ENCODE results near the gene OR8S1. TPM values are rescaled to one million over a fixed set of nuclear protein-coding genes. Genes with fewer than 3 reads are reported as not detected.
"Not testable (repeated sequence)": the region's sequence is repeated elsewhere in the genome, so short reads cannot be mapped to it uniquely, and the experiment has no call there.

Gene OR8S1
- total and polyA plus RNA-seq, 2 donors (not counting 1 experiment from before 2014, with no cell fraction given), result not detected

DNA sequence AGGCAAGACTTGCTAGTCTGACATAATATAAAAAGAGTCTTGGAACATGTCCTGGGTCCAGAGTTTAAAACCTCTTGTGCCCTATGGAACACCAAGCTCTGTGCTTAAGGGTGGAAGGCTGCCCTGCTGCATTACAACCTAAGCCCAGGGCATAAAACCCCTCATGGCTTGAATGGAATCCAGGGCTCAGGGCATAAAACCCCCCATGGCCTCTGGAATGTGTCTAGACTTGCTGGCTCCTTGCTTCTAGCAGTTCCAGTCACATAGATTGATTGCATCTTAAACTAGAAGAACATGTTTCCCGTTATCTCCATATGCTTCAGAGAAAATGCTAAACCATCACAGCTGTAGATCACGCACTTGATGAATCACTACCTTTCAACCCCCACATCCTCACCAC, 18.6 kb upstream of the OR8S1 start:
- H3K27ac ChIP-seq (ENCODE audit: insufficient read depth, low read length), result not testable (repeated sequence)

DNA sequence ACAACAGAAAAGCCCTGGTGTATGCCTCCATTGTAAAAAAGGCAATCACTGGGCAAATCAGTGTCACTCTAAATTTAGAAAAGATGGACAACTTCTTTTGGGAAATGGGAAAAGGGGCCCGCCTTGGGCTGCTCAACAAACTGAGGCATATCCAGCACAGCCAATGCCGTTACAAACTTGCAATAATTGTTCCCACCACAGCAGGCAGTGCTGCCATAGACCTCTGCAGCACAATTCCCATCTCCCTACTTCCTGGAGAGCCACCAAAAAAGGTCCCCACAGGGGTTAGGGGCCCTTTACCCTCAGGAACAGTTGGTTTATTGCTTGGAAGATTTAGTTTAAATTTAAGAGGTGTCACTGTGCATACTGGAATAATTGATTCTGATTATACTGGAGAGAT, 16.4 kb upstream of the OR8S1 start:
- H3K4me3 ChIP-seq (replicated peaks in 1 of 4; ENCODE audit: control extremely low read depth in 1 of 4, insufficient read depth in 1 of 4, low read depth in 3 of 4, low read length in 4 of 4), result no peak overlapping the region

More for the DNA sequence above, 18.6 kb upstream of the OR8S1 start:
- not testable (repeated sequence) for H3K4me2 ChIP-seq (ENCODE audit: extremely low read depth, insufficient read depth, low read length); H3K4me3 ChIP-seq (replicated peaks in 1 of 4; ENCODE audit: control extremely low read depth in 1 of 4, insufficient read depth in 1 of 4, low read depth in 3 of 4, low read length in 4 of 4); H3K36me3 ChIP-seq (ENCODE audit: control insufficient read depth, insufficient read depth, low read length); DNase-seq (ENCODE audit: low read depth in 2 of 2); H3K9me3 ChIP-seq (ENCODE audit: control insufficient read depth, insufficient read depth, low read depth, low read length); H3K9ac ChIP-seq (ENCODE audit: insufficient read depth, low read length); H3K4me1 ChIP-seq (ENCODE audit: control insufficient read depth, extremely low read depth, insufficient read depth, low read length); H2AFZ ChIP-seq (ENCODE audit: low read length); H3K27me3 ChIP-seq (ENCODE audit: control insufficient read depth, insufficient read depth, low read length); H3K79me2 ChIP-seq (ENCODE audit: control insufficient read depth, insufficient read depth, low read length); H4K20me1 ChIP-seq (ENCODE audit: control insufficient read depth, extremely low read depth, insufficient read depth, low read length)

DNA sequence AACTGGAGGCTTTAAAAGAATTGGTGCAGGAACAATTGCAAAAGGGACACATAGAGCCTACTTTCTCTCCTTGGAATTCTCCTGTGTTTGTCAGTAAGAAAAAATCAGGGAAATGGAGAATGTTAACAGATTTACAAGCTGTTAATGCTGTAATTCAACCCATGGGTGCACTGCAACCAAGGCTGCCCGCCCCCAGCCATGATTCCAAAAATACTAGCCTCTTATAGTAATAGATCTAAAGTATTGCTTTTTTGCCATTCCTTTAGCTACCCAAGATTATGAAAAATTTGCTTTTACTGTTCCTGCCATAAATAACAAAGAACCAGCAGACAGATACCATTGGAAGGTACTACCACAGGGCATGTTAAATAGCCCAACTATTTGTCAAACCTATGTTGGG, 15.3 kb upstream of the OR8S1 start:
- H3K27me3 ChIP-seq (ENCODE audit: control insufficient read depth, insufficient read depth, low read length), result no peaks in the 10 kb centered on the region
- H3K27ac ChIP-seq (ENCODE audit: insufficient read depth, low read length), result no peak overlapping the region
- H2AFZ ChIP-seq (ENCODE audit: low read length), result no peak overlapping the region
- H3K4me1 ChIP-seq (ENCODE audit: control insufficient read depth, extremely low read depth, insufficient read depth, low read length), result no peaks in the 10 kb centered on the region
- no peak overlapping the region for H3K9ac ChIP-seq (ENCODE audit: insufficient read depth, low read length)
- H4K20me1 ChIP-seq (ENCODE audit: control insufficient read depth, extremely low read depth, insufficient read depth, low read length), result no peaks in the 10 kb centered on the region
- no peak for TF ChIP-seq EZH2 (IDR thresholded peaks at IDR 0.05; ENCODE audit: low read length, missing control alignments)
- no peaks in the 10 kb centered on the region for H3K79me2 ChIP-seq (ENCODE audit: control insufficient read depth, insufficient read depth, low read length)
- H3K4me2 ChIP-seq (ENCODE audit: extremely low read depth, insufficient read depth, low read length), result no peak overlapping the region
- no peaks in the 10 kb centered on the region for H3K9me3 ChIP-seq (ENCODE audit: control insufficient read depth, insufficient read depth, low read depth, low read length)
- DNase-seq (ENCODE audit: low read depth in 2 of 2), result no peak
- no peaks in the 10 kb centered on the region for H3K36me3 ChIP-seq (ENCODE audit: control insufficient read depth, insufficient read depth, low read length)
- no peak overlapping the region for H3K4me3 ChIP-seq (replicated peaks in 1 of 4; ENCODE audit: control extremely low read depth in 1 of 4, insufficient read depth in 1 of 4, low read depth in 3 of 4, low read length in 4 of 4)

More for the DNA sequence above, 16.4 kb upstream of the OR8S1 start:
- no peaks in the 10 kb centered on the region for H3K9me3 ChIP-seq (ENCODE audit: control insufficient read depth, insufficient read depth, low read depth, low read length)
- no peak overlapping the region for H2AFZ ChIP-seq (ENCODE audit: low read length)
- DNase-seq (ENCODE audit: low read depth in 2 of 2), result no peak
- no peaks in the 10 kb centered on the region for H3K27me3 ChIP-seq (ENCODE audit: control insufficient read depth, insufficient read depth, low read length)
- H3K79me2 ChIP-seq (ENCODE audit: control insufficient read depth, insufficient read depth, low read length), result no peaks in the 10 kb centered on the region
- no peaks in the 10 kb centered on the region for H4K20me1 ChIP-seq (ENCODE audit: control insufficient read depth, extremely low read depth, insufficient read depth, low read length)
- H3K36me3 ChIP-seq (ENCODE audit: control insufficient read depth, insufficient read depth, low read length), result no peaks in the 10 kb centered on the region
- H3K4me1 ChIP-seq (ENCODE audit: control insufficient read depth, extremely low read depth, insufficient read depth, low read length), result no peaks in the 10 kb centered on the region
- TF ChIP-seq EZH2 (IDR thresholded peaks at IDR 0.05; ENCODE audit: low read length, missing control alignments), result no peak
- TF ChIP-seq, protein P1, sequence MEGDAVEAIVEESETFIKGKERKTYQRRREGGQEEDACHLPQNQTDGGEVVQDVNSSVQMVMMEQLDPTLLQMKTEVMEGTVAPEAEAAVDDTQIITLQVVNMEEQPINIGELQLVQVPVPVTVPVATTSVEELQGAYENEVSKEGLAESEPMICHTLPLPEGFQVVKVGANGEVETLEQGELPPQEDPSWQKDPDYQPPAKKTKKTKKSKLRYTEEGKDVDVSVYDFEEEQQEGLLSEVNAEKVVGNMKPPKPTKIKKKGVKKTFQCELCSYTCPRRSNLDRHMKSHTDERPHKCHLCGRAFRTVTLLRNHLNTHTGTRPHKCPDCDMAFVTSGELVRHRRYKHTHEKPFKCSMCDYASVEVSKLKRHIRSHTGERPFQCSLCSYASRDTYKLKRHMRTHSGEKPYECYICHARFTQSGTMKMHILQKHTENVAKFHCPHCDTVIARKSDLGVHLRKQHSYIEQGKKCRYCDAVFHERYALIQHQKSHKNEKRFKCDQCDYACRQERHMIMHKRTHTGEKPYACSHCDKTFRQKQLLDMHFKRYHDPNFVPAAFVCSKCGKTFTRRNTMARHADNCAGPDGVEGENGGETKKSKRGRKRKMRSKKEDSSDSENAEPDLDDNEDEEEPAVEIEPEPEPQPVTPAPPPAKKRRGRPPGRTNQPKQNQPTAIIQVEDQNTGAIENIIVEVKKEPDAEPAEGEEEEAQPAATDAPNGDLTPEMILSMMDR (conservative IDR thresholded peaks at IDR 0.05 in 1 of 2, IDR thresholded peaks at IDR 0.05 in 1 of 2; ENCODE audit: low read depth in 1 of 2, low read length in 2 of 2), result no peak
- no peak overlapping the region for H3K9ac ChIP-seq (ENCODE audit: insufficient read depth, low read length)
- no peak overlapping the region for H3K4me2 ChIP-seq (ENCODE audit: extremely low read depth, insufficient read depth, low read length)
- H3K27ac ChIP-seq (ENCODE audit: insufficient read depth, low read length), result no peak overlapping the region

DNA sequence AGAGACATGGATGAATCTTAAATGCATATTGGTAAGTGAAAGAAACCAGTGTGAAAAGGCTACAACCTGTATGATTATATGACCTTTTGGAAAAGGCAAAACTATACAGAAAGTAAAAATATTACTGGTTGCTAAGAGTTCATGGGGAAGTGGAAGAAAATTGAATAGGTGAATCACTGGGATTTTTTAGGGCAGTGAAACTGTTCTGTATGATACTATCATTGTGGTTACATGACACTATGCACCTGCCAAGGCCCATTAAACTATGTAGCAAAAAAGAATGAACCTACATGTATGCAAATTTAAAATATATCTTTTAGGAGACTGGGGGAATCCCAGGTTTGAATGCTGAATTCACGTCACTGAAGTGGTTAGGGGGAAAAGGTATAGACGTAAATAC, 12.6 kb upstream of the OR8S1 start:
- H3K27me3 ChIP-seq (ENCODE audit: control insufficient read depth, insufficient read depth, low read length), result no peaks in the 10 kb centered on the region
- no peak for DNase-seq (ENCODE audit: low read depth in 2 of 2)
- no peaks in the 10 kb centered on the region for H3K79me2 ChIP-seq (ENCODE audit: control insufficient read depth, insufficient read depth, low read length)
- no peaks in the 10 kb centered on the region for H3K36me3 ChIP-seq (ENCODE audit: control insufficient read depth, insufficient read depth, low read length)
- H3K9ac ChIP-seq (ENCODE audit: insufficient read depth, low read length), result no peak overlapping the region
- H3K4me2 ChIP-seq (ENCODE audit: extremely low read depth, insufficient read depth, low read length), result no peak overlapping the region
- H3K9me3 ChIP-seq (ENCODE audit: control insufficient read depth, insufficient read depth, low read depth, low read length), result no peaks in the 10 kb centered on the region
- H2AFZ ChIP-seq (ENCODE audit: low read length), result no peak overlapping the region
- H3K4me3 ChIP-seq (replicated peaks in 1 of 4; ENCODE audit: control extremely low read depth in 1 of 4, insufficient read depth in 1 of 4, low read depth in 3 of 4, low read length in 4 of 4), result no peak overlapping the region
- no peaks in the 10 kb centered on the region for H3K4me1 ChIP-seq (ENCODE audit: control insufficient read depth, extremely low read depth, insufficient read depth, low read length)
- no peak overlapping the region for H3K27ac ChIP-seq (ENCODE audit: insufficient read depth, low read length)
- H4K20me1 ChIP-seq (ENCODE audit: control insufficient read depth, extremely low read depth, insufficient read depth, low read length), result no peaks in the 10 kb centered on the region
- TF ChIP-seq, protein P1 (conservative IDR thresholded peaks at IDR 0.05 in 1 of 2, IDR thresholded peaks at IDR 0.05 in 1 of 2; ENCODE audit: low read depth in 1 of 2, low read length in 2 of 2), result no peak
- TF ChIP-seq EZH2 (IDR thresholded peaks at IDR 0.05; ENCODE audit: low read length, missing control alignments), result no peak
